Measurements from ENCODE around the gene GPC1.

DNA sequence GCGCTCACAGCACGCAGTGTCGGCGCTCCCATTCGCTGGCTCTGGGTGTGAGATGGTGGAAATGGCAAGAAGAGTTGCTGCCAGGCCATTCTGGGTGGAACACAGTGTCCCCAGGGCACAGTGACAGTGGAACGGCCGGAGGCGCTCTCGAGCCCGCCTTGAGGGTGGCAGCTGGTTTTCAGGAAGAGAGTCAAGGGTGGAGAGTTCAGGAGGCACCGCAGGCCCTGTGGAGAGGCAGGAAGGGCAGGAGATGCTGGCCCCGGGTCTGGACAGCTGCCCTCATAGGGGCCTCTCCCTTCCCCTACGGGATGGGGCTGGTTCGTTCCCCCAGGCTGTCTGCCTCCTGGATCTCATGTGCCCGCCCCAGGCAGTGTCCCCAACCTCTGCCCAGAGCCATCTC lies 12.5 kb downstream of the GPC1 start:
- TF ChIP-seq EZH2 (IDR thresholded peaks at IDR 0.05; ENCODE audit: borderline replicate concordance) = no peak
- TF ChIP-seq, protein P1, sequence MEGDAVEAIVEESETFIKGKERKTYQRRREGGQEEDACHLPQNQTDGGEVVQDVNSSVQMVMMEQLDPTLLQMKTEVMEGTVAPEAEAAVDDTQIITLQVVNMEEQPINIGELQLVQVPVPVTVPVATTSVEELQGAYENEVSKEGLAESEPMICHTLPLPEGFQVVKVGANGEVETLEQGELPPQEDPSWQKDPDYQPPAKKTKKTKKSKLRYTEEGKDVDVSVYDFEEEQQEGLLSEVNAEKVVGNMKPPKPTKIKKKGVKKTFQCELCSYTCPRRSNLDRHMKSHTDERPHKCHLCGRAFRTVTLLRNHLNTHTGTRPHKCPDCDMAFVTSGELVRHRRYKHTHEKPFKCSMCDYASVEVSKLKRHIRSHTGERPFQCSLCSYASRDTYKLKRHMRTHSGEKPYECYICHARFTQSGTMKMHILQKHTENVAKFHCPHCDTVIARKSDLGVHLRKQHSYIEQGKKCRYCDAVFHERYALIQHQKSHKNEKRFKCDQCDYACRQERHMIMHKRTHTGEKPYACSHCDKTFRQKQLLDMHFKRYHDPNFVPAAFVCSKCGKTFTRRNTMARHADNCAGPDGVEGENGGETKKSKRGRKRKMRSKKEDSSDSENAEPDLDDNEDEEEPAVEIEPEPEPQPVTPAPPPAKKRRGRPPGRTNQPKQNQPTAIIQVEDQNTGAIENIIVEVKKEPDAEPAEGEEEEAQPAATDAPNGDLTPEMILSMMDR (IDR thresholded peaks at IDR 0.05; ENCODE audit: poor library complexity) = no peak
